Activated CD4-positive, alpha-beta T cell treated with anti-CD3 and anti-CD28 coated beads, Interleukin-2, amount 10 ng/mL, durations not matched to agents 24 days and 14 days (primary cell): ENCODE data around the gene NADK2. TPM values are rescaled to one million over a fixed set of nuclear protein-coding genes. Genes with fewer than 3 reads are reported as not detected.
"Not testable (repeated sequence)": the region's sequence is repeated elsewhere in the genome, so short reads cannot be mapped to it uniquely, and the experiment has no call there.

ENCODE experiments used
- DNase-seq: peaks from one replicate; pipeline ENCODE4 v3.0.0; 2022
- H3K27ac Mint-ChIP-seq: one replicate; pipeline ENCODE4 v1.8.0; 2022; ENCODE audit warnings: mild to moderate bottlenecking, mixed read lengths
- H3K27me3 Mint-ChIP-seq: one replicate; pipeline ENCODE4 v1.8.0; 2022; ENCODE audit warnings: mixed read lengths
- H3K36me3 Mint-ChIP-seq: one replicate; pipeline ENCODE4 v1.8.0; 2022; ENCODE audit warnings: low read depth, mild to moderate bottlenecking, mixed read lengths
- H3K4me1 Mint-ChIP-seq: one replicate; pipeline ENCODE4 v1.8.0; 2021; ENCODE audit warnings: mixed read lengths
- H3K4me3 Mint-ChIP-seq: one replicate; pipeline ENCODE4 v1.8.0; 2022; ENCODE audit warnings: mild to moderate bottlenecking, moderate library complexity, mixed read lengths
- H3K9me3 Mint-ChIP-seq: one replicate; pipeline ENCODE4 v1.8.0; 2021; ENCODE audit warnings: mixed read lengths
- intact Hi-C: fragments of 100-400 bp; cut with micrococcal nuclease; formaldehyde crosslinking; loops from one replicate; pipeline ENCODE4 v1.15.1; 2023
- total RNA-seq: library from RNA; stranded (reverse); gene quantifications from 2 replicates; pipeline ENCODE4 v1.2.3, GENCODE V29; 2022

Gene NADK2
- total RNA-seq, result 23.0 and 25.8 TPM in 2 replicates

DNA sequence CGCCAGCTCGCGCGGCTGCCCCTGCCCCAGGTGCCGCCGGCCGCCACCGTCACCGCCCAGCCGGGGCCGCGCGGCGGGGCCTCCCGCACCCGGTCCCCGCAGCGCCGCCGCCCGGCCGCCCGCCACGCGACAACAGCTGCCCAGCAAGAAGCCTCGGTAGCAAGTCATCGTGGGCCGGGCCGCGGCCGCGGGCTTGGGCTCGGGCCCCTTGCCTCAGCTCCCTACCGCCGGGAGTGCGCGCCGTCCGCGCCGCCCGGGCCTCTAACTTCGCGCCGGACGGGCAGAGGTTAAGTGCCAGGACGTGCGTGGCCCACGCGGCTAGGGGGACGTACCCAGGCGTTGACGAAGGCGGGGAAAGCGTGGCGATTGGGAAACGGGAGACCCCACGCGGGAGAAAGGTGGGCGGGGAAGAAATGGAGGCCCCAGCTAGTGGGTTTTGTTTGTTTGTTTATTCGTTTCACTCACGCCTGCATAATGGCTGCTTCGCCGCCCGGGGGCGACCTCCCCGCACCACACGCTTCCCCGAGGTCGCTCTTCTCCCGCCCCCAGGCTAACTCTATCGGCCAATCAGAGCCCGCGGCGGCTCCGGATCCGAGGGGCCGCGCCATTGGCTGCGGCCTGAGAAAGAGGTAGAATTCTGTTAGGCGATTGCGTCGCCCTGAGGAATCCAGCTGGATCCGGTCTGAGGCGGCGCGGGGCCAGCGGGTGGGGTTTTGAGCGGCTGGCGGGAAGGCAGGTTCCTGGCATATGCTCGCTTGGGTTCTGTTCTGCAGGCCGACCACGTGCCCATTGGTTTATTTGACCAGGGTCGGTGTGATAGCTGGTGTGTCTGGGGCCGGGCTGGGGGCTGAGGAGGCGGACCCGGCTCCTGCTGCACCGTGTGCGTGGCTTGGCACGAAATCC is at the start of gene NADK2:
TSS of gene NADK2 (minus strand) at position 295 of the 903 bp plus-strand sequence. CDS start at position 168, 127 bp downstream.
- Mint-ChIP-seq H3K27ac (peak within 1 kb of the TSS; percentile 94), H3K9me3 (no peaks in the 10 kb centered on the region), H3K27me3 (peaks cover 7% of the 10 kb centered on the region), H3K36me3 (no peaks in the 10 kb centered on the region), H3K4me3 (peak within 1 kb of the TSS; percentile 87), H3K4me1 (peaks cover 28% of the 10 kb centered on the region)
- intact Hi-C loops, result loop anchor here (1.0 to 5.0 kb wide), 5 partner anchors 91 to 1403 kb away; partner anchors contain the start of genes BRIX1, LMBRD2, NIPBL and RAD1
- peak; percentile 98 for DNase-seq

DNA sequence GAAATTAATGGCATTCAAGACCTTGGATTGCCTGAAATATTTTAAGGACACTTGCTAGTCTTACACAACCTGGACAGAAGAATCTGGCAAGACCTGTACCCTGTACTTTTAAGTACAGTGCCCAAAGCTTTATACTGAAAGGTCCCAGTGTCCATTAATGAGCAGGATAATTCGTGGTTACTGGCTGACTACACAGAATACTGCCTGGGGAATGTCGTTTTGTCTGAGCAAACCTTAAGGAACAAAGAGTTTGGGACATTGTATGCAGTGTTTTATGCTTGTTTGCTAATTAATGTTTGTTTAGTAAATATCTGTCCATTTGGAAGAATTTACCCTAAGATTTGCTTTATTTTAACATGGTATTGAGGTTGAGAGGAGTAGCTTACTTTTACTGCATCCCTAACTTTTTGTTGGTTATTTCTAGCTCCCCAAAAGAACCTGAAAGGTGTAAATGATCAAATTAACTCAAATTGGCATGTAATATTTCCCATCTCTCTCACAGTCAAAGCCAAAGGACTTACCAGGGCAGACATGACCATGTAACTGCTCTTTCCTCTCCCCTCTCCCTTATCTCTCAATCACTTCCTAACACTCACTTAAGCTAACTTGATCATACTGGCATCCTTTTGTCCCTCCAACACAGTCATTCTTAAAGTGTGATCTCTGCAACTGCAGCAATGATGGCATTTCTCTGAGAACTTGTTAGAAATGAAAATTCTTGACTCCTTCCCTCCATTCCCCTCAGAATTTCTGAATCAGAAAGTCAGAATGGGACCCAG is 44.3 kb upstream of the NADK2 start:
- Mint-ChIP-seq H3K9me3 (no peaks in the 10 kb centered on the region), H3K4me1 (no peaks in the 10 kb centered on the region), H3K4me3 (no peak overlapping the region), H3K27me3 (peaks cover 11% of the 10 kb centered on the region), H3K36me3 (no peaks in the 10 kb centered on the region), H3K27ac (no peak overlapping the region)
- intact Hi-C loops, result no loop called here
- DNase-seq, result no peak

DNA sequence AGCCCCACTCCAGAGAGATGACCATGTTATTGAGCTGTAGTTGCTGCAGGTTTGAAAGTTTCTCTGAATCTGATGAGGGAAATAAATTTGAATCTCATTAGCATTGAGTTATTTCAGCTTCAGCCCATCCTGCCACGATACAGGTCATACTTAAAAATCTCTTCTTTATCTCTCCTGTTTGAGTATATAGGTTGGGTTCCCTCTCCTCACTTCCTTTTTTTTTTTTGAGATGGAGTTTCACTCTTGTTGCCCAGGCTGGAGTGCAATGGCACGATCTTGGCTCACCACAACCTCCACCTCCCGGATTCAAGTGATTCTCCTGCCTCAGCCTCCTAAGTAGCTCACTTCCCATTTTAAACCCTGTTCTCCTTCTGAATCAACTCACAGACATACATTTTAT is 42.0 kb upstream of the NADK2 start:
- H3K4me3 Mint-ChIP-seq, H3K9me3 Mint-ChIP-seq, H3K4me1 Mint-ChIP-seq, H3K36me3 Mint-ChIP-seq, H3K27ac Mint-ChIP-seq, DNase-seq, intact Hi-C loops: not testable (repeated sequence)
- peaks cover 16% of the 10 kb centered on the region for H3K27me3 Mint-ChIP-seq

GRCh38 chr5:36281626-36282025 is 39.9 kb upstream of the NADK2 start:
- no peaks in the 10 kb centered on the region for H3K4me1 Mint-ChIP-seq
- no peak for DNase-seq
- H3K27ac Mint-ChIP-seq, result no peak overlapping the region
- no peak overlapping the region for H3K4me3 Mint-ChIP-seq
- H3K9me3 Mint-ChIP-seq, result no peaks in the 10 kb centered on the region
- no peaks in the 10 kb centered on the region for H3K36me3 Mint-ChIP-seq
- peaks cover 17% of the 10 kb centered on the region for H3K27me3 Mint-ChIP-seq
- intact Hi-C loops, result no loop called here

- DNase-seq, result no peak
- H3K36me3 Mint-ChIP-seq, result no peaks in the 10 kb centered on the region
- no peaks in the 10 kb centered on the region for H3K9me3 Mint-ChIP-seq
- no peak overlapping the region for H3K4me3 Mint-ChIP-seq
- no peaks in the 10 kb centered on the region for H3K4me1 Mint-ChIP-seq
- intact Hi-C loops, result no loop called here
- no peak overlapping the region for H3K27ac Mint-ChIP-seq
- peaks cover 26% of the 10 kb centered on the region for H3K27me3 Mint-ChIP-seq
Measured at GRCh38 chr5:36279054-36279698, 37.5 kb upstream of the NADK2 start.

GRCh38 chr5:36277521-36278176 is 35.9 kb upstream of the NADK2 start:
- Mint-ChIP-seq H3K27me3 (peaks cover 25% of the 10 kb centered on the region), H3K4me1 (no peaks in the 10 kb centered on the region), H3K9me3 (no peaks in the 10 kb centered on the region), H3K36me3 (no peaks in the 10 kb centered on the region), H3K4me3 (no peak overlapping the region), H3K27ac (no peak overlapping the region)
- DNase-seq, result no peak
- intact Hi-C loops, result no loop called here

- intact Hi-C loops, result no loop called here
- H3K27me3 Mint-ChIP-seq, result peaks cover 26% of the 10 kb centered on the region
- no peaks in the 10 kb centered on the region for H3K9me3 Mint-ChIP-seq
- H3K4me1 Mint-ChIP-seq, result no peaks in the 10 kb centered on the region
- no peak overlapping the region for H3K4me3 Mint-ChIP-seq
- H3K27ac Mint-ChIP-seq, result no peak overlapping the region
- no peak for DNase-seq
- H3K36me3 Mint-ChIP-seq, result no peaks in the 10 kb centered on the region
Measured at GRCh38 chr5:36276864-36277263, 35.1 kb upstream of the NADK2 start.

- Mint-ChIP-seq H3K27ac (no peak overlapping the region), H3K36me3 (no peaks in the 10 kb centered on the region), H3K9me3 (no peaks in the 10 kb centered on the region), H3K4me1 (no peaks in the 10 kb centered on the region), H3K4me3 (no peak overlapping the region), H3K27me3 (peaks cover 24% of the 10 kb centered on the region)
- no peak for DNase-seq
- intact Hi-C loops, result no loop called here
Measured at GRCh38 chr5:36273809-36274526, 32.2 kb upstream of the NADK2 start.

GRCh38 chr5:36272136-36272690 is 30.5 kb upstream of the NADK2 start:
- H3K4me1 Mint-ChIP-seq, result no peaks in the 10 kb centered on the region
- H3K4me3 Mint-ChIP-seq, result no peak overlapping the region
- H3K27ac Mint-ChIP-seq, result no peak overlapping the region
- H3K36me3 Mint-ChIP-seq, result no peaks in the 10 kb centered on the region
- no peaks in the 10 kb centered on the region for H3K9me3 Mint-ChIP-seq
- intact Hi-C loops, result no loop called here
- no peak for DNase-seq
- H3K27me3 Mint-ChIP-seq, result peaks cover 23% of the 10 kb centered on the region

DNA sequence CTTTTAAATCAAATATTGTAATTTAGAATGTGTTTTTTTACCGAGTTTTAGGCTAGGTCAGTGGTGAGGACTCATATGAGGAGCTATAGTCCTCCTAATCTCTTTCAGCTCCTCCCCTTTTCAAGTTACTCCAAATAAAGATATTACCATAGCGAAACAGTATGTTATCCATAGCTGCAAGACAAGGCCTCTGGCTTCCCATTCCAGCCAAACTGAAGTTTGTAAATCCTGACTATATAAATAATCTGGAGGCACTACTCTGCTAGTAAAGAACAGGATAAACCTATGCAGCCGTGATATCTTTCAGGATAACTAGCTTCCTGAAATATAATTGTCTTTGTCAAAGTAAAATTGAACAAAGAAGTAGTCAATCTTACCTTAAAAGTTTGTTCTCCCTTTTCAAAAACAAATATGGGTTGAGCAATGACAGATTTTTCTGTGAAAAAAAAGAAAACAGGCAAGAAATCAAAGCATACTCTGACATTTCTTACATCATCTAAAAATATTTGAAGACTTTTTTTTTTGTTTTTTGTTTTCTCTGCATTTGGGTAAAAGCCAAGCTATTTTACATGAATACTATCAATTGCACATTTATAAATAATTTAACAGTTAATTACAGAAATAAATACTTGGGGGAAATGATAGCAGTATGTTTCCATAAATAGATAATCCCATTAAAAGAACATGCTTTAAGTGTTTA is 29.3 kb upstream of the NADK2 start:
- no peak for DNase-seq
- no peaks in the 10 kb centered on the region for H3K36me3 Mint-ChIP-seq
- intact Hi-C loops, result no loop called here
- H3K27ac Mint-ChIP-seq, result no peak overlapping the region
- no peak overlapping the region for H3K4me3 Mint-ChIP-seq
- H3K27me3 Mint-ChIP-seq, result peaks cover 23% of the 10 kb centered on the region
- no peaks in the 10 kb centered on the region for H3K9me3 Mint-ChIP-seq
- H3K4me1 Mint-ChIP-seq, result no peaks in the 10 kb centered on the region

DNA sequence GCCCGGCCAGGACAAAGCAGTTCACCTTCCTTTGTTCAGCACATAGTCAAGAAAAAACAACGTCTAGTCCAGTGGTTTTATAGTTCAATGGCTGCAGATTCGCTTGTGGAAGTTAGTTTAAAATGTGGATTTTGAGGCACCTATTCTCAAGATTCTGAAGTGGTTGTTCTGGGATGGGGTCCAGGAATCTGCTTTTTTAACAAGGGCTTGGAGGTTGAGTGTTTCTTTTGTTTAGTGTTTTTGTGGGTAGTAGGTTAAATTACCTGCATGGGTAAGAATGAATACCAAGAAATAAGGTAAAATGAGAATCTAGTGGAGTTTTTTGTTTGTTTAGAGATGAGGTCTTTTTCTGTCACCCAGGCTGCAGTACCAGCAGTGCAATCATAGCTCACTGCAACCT is 28.4 kb upstream of the NADK2 start:
- H3K36me3 Mint-ChIP-seq, result no peaks in the 10 kb centered on the region
- no peaks in the 10 kb centered on the region for H3K4me1 Mint-ChIP-seq
- no peak overlapping the region for H3K4me3 Mint-ChIP-seq
- peaks cover 20% of the 10 kb centered on the region for H3K27me3 Mint-ChIP-seq
- intact Hi-C loops, result no loop called here
- H3K27ac Mint-ChIP-seq, result no peak overlapping the region
- H3K9me3 Mint-ChIP-seq, result no peaks in the 10 kb centered on the region
- no peak for DNase-seq

GRCh38 chr5:36269478-36269877 is 27.8 kb upstream of the NADK2 start:
- no peaks in the 10 kb centered on the region for H3K4me1 Mint-ChIP-seq
- H3K4me3 Mint-ChIP-seq, result no peak overlapping the region
- no peaks in the 10 kb centered on the region for H3K36me3 Mint-ChIP-seq
- no peak overlapping the region for H3K27ac Mint-ChIP-seq
- peaks cover 21% of the 10 kb centered on the region for H3K27me3 Mint-ChIP-seq
- H3K9me3 Mint-ChIP-seq, result no peaks in the 10 kb centered on the region
- intact Hi-C loops, result loop anchor here (10.0 kb wide), 1 partner anchor 125 kb away; no protein-coding TSS in a partner anchor
- DNase-seq, result no peak
